Middle frontal gyrus (tissue), 1 donor: ENCODE data around the gene THSD7A.

Source experiments
- DNase-seq: peaks from one replicate; pipeline ENCODE4 v3.0.0-alpha.2; 2015; ENCODE audit warnings: low spot score; ENCODE audit errors: extremely low spot score

The THSD7A gene

DNA sequence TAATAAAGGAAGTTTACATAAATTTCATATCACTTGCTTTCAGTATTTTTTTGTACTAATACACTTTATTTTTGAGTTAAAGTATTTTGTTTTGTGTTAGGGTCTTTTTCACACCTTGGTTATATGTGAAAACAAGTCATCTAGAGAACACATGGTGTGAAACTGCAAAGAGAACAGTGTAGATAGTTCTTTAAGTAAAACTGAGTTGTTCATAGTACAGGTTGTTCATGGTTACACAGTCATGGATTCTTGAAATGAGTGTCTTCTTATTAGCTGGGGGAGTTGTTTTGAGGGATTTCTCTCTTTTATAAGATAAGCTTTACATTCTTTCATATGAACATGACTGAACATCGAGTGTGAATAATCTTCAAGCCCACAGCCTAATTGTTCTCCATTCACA, 244.2 kb downstream of the THSD7A start:
- no peak for DNase-seq

DNA sequence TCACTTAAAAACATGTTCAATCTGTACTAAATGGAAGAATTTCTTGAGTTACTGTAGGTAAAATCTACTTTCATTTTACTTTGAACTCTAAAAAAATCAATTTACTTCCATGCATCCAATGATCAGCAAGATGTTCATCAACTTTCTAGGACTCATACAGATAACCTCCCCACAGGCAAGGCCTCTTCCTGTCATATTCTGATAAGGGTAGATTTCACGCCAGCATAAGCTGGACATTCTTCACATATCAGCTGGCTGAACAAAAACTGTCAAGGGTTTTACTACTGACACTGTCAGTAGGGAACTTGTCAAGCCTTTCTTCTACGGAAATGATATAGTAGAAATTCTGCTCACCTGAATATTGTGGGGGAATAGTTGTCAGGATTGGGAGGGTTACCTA, 244.9 kb downstream of the THSD7A start:
- no peak for DNase-seq

DNA sequence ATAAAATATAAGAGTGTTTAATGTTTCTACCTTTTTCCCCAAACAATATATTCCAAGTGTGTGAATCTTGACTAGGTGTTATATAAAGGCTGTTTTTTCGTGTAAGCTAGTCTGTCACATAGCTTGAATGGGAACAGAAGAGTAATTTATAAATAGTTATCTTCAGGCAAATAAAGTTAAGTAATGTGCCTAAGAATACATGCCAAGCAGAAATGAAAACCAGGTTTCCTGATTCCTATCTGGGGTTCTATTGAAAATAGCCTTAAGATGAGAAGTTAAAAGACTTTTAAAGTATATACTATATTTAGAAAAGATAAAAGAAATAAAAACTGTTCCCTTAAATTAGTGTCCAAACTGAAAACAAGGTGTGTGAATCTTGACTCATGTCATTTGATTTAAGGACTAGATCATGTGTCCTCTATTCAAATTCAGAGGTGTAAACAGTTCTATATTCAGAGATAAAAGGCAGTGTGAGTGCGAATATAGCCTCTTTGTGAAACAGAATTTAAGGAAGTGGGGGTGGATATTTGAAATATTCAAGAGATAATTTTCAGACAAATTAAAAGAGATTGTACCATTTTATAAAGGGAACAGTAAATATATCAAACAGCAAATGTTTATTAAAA, 247.5 kb downstream of the THSD7A start:
- DNase-seq, result no peak

DNA sequence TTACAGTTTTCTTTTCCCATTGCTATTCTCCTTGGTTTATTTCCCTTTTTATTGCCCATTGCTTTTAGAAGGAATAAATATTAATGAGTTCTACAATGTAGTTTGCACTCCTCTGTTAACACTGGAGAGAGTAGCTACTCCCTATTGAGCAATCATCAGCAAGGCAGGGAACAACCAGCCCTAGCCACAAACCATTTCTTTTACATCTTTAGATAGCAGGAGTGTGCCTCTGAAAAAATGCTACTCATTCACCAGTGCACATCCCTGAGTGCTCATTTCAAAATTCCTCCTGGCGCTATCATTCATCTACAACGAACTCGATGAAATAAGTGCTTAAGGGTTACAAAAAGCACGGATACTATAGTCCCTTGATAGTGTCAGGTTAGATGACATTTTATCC, 252.9 kb downstream of the THSD7A start:
- no peak for DNase-seq

DNA sequence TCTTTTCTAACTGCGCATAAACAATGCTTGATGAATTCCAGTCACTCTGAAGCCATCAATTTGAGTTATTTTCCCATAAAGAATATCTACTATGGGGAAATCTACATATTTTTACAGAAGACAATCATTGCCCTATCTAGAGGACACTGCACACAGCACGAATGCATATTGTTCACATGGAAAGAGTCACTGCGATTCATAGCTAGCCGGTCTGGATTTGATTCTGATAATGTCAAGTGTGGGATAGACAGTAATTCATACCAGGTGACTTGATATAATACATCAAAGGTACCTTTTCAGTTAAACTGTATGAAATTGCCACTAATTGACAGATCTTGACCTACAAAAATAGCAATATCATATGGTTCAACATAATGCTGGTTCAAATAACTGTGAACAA, 255.7 kb downstream of the THSD7A start:
- DNase-seq, result no peak

DNA sequence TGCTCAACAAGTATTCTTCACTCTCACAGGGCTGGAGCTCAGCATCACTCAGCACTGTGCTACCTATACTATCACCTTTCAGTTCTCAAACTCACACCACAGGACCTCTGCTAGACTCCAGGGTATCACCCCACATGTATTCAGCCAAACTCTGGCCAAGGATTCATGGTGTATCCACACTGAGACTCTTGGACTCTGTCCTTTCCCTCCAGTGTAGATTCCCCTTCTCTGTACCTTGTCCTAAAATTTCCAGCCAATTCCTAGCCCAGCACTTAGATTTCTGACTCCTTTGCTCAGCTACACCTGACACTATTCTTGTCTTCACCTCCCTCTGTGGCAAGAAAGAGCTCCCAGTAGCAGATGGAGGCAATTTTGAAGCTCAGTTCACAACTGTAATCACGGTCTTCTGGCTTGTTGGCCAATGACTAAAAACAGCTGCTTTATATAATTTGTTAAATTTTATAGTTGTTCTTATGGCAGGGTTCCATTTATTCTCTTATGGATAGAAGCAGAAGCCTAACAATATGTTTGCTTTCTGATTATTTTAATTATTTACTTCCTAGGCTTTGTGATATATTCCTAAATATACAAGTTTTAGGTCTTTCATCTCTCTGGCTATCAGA, 258.8 kb downstream of the THSD7A start:
- no peak for DNase-seq

DNA sequence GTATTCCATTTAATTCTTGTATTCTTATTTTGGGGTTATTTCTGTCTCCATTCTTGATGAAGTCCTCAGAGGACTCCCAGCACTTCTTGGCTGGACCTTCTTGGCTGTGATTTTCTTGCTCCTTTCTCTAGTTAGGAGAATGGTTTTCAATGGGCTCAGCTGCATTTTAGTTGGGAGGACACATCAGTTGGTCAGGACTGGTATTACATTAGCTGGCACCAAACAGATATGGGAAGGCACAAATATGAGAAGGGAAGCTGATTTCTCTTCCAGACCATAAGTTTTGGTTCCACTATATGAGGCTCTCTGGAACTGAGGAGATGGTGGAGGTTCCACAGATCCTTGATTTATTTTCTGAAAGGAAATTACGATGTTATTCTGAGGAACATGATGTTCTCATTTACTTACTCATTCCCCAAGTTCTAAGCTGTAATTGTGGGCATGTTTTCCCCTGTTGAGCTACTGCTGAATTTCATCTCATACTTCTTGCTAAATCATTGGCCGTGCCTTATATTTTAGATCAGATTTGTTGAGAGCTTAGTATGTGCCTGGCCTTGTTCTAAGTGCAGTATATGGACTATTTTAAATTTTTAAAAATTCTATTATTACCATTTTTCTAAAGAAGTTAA, 261.0 kb downstream of the THSD7A start:
- DNase-seq, result no peak

DNA sequence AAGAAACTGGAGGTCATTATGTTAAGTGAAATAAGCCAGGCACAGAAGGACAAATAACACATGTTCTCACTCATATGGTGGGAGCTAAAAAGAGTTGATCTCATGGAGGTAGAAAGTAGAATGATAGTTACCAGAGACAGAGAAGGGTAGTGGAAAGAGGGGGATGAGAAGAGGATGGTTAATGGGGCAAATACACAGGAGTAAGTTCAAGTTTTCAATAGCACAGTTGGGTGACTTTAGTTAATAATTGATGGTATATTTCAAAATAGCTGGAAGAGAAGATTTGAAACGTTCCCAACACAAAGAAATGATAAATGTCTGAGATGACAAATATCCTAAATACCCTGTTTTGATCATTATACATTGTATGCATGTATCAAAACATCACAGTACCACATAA, 261.8 kb downstream of the THSD7A start:
- DNase-seq, result no peak

DNA sequence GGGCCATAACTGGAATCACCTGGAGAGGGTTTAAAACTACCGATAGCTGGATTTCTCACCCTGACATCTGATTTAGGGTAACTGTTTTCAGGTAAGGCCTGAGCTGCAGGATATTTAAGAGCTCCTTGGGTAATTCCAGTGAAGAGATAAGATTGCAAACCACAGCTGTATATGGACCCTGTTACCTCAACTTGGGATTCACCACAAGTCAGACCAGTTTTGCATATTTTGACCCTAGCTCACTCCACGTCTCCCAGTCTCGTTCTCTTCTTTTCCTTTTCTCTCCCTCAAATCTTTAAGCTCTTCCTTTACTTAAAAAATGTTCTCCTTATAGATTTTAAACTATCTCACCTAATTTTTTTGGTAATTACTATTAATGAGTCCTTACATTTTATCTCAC, 264.4 kb downstream of the THSD7A start:
- DNase-seq, result no peak

DNA sequence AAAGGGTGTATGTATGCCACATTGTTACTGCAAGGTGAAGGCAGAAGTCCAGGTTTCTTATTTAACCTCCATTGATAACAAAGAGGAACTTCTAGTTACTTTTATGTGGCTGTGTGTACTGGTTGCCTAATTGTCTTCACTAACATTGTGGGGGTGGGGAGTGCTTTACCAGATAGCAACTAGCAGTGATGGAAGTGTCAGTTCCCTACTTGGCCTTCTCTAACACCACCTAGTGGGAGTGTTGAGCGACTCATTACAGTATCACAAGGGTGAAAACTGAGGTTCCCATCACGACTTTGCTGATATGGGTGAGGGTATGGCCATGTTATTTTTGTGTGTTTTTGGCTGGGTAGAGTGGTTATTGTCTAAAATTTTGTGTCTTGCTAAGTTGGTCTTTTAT, 274.4 kb downstream of the THSD7A start:
- DNase-seq, result no peak

DNA sequence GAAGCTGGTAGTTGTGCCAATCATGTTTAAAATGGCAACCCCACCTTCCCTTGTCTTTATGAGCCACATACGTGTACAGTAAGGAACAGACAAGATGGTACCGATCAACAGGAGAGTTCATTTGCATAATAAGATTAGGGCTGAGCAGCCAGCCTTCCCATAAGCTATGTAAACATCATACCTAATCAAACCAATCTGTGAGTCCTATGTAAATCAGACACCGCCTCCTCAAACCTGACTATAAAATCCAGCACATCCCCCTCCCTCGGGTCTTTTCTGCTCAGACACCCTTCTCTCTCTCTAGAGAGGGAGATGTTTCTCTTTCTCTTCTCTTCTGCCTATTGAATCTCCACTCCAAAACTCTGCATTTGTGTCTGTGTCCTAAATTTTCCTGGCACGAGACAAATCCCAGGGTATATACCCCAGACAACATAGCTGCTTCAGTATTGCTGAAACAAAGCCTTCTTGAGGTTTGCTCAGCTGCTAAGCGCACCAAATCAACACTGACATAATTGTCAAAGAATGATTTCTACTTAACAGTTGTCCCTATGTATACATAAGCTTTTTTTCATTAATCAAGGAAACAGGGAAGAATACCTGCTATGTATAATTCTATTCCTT, 279.2 kb downstream of the THSD7A start:
- DNase-seq, result no peak

DNA sequence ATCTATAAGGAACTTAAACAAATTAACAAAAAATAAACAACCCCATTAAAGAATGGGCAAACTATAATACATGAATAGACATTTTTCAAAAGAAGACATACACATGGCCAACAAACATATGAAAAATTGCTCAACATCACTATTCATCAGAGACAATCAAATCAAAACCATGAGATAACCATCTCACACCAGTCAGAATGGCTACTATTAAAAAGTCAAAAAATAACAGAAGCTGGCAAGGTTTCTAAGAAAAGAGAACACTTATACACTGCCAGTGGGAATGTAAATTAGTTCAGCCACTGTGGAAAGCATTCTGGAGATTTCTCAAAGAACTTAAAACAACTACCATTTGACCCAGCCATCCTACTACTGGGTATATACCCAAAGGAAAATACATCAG, 280.5 kb downstream of the THSD7A start:
- DNase-seq, result no peak

DNA sequence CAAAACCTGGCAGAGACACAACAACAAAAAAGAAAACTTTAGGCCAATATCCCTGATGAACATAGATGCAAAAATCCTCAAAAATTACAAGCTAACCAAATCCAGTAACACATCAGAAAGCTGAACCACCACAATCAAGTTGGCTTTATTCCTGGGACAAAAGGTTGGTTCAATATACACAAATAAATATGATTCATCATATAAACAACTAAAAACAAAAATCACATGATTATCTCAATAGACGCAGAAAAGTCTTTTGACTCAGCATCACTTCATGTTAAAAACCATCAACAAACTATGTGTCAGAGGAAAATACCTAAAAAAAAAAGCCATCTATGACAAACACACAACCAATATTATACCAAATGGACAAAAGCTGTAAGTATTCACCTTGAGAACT, 283.5 kb downstream of the THSD7A start:
- DNase-seq, result no peak

DNA sequence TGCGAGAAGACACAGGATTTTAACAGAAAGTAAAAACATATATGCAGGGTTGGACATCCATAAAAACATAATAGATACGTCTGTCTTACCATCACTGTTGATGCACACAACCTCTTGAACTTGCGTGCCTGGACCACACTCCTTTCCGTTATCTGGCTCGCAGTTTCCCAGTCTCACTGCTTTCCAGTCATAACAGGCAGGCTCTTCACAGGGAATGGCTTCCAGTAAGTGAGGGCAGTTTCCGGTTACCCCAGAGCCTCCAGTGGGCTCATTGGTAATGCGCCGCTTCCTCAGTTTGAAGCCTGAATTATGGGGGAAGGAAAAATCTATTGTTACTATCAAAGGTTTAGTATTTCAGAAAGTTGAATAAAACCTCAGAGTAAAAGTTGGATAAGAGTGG, 290.7 kb downstream of the THSD7A start:
- no peak for DNase-seq

DNA sequence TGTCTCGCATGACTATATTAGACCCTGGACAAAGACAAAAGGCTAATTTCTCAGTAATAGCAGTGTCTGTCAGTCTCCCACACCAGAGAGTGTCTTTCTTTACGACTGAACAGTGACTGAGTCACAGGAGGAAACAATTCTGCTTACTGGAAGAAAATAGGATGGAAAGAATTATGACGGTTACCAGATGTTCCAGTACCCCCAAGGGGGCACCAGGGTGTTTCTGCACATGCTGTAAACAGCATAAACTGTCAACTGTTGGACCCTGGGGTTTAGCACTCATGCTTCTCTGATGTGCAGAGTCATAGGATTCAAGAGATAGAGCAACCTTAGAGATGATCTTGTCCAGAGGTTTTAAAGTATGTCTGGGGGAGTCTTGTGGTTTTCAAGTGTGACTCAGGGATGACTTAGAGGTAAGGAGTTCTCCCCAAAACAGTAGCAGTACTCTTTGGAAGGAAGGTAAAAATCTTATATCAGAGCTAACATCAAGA, 291.7 kb downstream of the THSD7A start:
- no peak for DNase-seq

DNA sequence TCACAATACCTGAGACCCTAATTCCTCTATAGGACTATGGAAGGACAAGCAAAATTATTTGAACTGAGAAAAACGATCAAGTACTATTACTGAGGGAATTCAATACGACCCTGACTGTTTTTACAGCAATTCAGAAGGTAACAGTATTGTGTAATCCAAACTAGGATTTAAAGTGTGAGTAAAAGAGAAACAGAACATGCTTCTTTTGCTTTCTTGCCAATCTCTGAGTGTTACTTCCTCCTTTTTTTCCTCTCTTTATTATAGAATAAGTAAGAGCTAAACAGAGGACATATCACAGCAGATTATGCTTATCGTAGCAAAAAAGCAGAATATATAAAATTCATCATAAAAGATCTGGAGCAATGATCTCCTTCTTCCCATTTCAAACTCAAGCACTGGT, 292.1 kb downstream of the THSD7A start:
- no peak for DNase-seq

DNA sequence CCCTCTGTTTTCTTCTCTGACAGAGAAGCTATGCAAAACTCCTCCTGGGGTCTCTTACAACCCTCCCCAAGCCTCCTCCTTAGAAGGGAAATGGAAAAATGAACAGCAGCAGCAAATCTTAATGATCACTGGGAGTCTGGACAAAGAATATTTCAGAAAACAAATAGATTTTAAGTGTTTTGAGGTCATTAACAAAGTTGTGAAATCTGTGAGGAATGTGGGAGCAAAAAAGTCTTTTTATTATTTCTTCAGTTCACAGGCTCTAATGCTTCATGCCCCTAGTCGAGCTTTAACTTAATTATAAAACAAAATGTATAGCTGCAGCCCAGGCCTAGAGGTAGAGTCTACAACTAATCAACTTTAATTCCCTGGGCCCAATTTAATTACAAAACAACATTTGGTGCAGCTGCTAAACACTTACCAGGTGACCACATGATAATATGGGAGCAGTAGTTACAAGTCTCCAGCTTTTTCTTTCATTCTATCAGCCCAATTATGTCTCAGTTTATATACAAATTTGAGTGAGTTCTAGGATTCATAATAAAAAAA, 293.2 kb downstream of the THSD7A start:
- DNase-seq, result no peak

DNA sequence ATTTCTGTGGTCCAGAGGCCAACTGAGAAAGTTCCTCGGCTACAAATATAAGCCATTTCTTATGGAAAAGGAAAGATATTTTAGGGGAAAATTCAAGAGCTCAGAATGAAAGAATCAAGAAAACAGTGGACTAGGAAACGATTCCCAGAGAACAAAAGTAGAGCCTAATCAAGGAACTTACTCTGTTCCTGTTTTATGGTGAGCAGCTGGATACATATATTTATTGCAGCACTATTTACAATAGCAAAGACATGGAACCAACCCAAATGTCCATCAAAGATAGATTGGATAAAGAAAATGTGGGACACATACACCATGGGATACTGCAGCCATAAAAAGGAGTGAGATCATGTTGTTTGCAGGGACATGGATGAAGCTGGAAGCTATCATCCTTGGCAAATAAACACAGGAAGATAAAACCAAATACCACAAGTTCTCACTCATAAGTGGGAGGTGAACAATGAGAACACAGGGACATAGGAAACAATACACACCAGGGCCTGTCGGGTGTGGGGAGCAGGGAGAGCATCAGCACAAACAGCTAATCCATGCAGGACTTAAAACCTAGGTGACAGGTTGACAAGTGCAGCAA, 298.7 kb downstream of the THSD7A start:
- DNase-seq, result no peak

DNA sequence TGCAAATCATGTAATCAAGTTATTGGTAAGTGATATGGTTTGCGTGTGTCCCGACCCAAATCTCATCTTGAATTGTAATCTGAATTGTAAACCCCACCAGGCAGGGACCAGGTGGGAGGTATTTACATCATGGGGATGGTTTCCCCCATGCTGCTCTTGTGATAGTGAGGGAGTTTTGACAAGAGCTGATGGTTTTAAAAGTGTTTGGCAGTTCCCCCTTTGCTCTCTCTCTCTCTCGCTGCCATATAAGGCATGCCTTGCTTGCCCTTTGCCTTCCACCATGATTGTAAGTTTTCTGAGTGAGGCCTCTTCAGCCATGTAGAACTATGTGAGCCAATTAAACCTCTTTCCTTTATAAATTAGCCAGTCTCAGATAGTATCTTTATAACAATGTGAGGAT, 302.6 kb downstream of the THSD7A start:
- no peak for DNase-seq

DNA sequence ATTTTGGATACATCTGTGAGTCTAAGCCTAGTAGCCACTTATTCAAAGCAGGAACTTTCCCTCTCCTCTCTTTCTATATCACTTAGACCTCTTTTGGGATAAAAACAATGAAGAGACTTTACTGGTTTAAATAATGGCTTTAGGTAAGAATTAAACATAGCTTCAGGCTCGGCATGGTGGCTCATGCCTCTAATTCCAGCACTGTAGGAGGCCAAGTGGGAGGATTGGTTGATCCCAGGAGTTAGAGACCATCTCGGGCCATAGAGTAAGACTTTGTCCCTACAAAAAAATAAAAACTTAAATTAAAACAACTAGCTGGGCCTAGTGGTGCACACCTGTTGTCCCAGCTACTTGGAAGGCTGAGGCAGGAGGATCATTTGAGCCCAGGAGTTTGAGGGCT, 304.3 kb downstream of the THSD7A start:
- DNase-seq, result no peak

DNA sequence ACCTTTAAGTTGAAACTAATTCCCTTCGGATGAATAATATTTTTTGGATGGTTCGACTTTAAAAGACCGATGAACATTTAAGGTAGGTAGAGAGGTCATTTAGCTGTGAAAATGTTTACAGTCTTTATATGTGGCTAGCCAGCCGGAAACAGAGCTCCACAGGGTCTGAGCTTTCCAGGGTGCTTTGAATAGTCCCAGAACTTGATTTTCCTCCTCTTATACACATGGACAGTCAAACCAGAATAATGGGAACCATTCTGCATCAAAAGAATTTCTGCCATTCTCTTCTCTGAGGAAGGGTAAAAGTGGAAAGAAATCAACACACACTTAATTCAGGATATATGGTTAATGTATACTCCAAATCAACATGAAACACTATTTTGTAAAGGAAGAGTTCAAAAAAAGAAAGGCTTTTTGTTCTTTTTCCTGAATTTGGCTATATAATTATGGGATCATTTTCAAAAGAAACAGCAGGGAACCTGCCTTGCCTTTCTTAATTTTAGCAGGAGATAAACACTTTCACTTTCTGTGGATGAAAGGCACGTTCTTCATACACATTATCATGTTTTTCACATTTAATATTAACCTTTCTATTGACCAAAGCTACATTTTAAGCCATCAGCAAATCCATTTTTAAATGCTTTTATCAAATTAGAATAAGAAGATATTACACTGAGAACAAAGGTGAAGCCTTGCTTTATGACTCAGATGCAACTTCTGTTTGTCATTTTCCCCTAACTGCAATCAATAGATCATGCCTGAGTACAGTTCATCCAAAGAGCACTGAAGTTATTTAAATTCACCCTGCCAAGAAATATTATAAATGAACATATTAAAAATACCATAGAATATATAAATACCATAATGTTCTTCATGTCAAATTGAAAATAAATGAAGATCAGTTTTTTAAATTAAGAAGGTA, 307.3 kb downstream of the THSD7A start:
- DNase-seq, result no peak
